ENCODE measurements around the gene SMG6.

The SMG6 gene

DNA sequence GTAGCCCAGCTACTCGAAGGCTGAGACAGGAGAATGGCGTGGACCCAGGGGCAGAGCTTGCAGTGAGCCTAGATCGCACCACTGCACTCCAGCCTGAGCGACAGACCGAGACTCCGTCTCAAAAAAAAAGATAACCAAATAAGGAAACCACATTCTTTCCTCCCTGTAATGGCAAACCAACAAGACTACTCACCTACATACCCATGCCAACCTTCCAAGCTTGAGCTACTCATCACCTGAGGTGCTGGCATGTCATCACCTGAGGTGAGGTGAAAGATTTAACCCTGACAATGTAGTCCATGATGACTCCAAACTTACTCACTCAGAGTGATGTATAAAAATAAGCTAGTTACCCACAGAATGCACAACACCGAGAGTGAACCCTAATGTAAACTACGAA lies 85.2 kb downstream of the SMG6 start:
- Histone ChIP-seq H3K9me3 (no peaks in the 10 kb centered on the region), H3K27me3 (no peaks in the 10 kb centered on the region), H3K36me3 (no peaks in the 10 kb centered on the region), H3K4me1 (peaks cover 0 to 37% (median 28%) of the 10 kb centered on the region in 4 donors), H3K4me3 (no peak overlapping the region), H3K27ac (no peak overlapping the region)
- DNase-seq, result no peak
- TF ChIP-seq, protein P1, sequence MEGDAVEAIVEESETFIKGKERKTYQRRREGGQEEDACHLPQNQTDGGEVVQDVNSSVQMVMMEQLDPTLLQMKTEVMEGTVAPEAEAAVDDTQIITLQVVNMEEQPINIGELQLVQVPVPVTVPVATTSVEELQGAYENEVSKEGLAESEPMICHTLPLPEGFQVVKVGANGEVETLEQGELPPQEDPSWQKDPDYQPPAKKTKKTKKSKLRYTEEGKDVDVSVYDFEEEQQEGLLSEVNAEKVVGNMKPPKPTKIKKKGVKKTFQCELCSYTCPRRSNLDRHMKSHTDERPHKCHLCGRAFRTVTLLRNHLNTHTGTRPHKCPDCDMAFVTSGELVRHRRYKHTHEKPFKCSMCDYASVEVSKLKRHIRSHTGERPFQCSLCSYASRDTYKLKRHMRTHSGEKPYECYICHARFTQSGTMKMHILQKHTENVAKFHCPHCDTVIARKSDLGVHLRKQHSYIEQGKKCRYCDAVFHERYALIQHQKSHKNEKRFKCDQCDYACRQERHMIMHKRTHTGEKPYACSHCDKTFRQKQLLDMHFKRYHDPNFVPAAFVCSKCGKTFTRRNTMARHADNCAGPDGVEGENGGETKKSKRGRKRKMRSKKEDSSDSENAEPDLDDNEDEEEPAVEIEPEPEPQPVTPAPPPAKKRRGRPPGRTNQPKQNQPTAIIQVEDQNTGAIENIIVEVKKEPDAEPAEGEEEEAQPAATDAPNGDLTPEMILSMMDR (IDR thresholded peaks at IDR 0.05), result no peak
- intact Hi-C loops (cut with DNase I; ENCODE audit: low total_unique reads), result no loop called here

DNA sequence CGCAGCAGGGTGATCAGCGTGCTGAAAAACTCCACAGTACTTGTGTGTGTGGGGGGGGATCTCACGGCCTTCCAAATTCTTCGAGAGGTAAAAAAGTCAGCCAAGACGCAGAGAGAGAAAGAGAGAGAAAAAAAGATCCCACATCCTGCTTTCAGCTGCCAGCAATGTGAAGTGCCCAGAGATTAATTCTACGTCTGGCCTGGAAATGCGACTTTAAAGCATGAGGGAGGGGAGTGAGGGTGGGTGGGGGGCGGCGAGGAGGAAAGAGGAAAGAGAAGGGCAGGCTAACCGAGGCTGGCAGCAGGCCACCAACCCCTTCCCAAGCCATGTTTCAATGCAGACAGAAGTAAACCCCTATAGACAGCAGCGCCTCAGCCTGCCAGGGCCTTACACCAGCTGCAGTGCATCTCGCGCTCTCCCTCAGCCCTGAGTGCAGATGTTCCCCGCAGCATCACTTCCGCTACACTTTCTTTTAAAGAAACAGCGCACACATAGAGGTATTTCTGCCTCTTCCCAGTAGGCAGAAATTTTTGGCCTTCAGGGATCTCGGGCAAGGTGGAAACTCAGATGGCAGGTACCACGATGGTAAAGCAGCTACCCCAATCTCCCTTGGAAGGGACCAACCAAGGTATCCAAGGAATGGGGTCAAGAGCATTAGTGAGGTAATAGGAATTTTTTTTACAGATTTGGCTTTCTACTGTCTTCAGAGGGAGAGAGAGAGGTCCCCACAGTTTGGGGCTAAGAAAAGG lies 87.8 kb downstream of the SMG6 start:
- H3K36me3 ChIP-seq, result no peaks in the 10 kb centered on the region
- intact Hi-C loops (cut with DNase I; ENCODE audit: low total_unique reads), result no loop called here
- peak in 1 of 2 donors; percentile 71 for DNase-seq
- TF ChIP-seq, protein P1 (IDR thresholded peaks at IDR 0.05), result no peak
- H3K27me3 ChIP-seq, result no peaks in the 10 kb centered on the region
- peak overlapping the region; percentile 23 to 41 for H3K4me3 ChIP-seq
- H3K9me3 ChIP-seq, result no peaks in the 10 kb centered on the region
- H3K4me1 ChIP-seq, result peaks cover 0 to 52% (median 41%) of the 10 kb centered on the region in 4 donors
- H3K27ac ChIP-seq, result peak overlapping the region; percentile 66 to 74

DNA sequence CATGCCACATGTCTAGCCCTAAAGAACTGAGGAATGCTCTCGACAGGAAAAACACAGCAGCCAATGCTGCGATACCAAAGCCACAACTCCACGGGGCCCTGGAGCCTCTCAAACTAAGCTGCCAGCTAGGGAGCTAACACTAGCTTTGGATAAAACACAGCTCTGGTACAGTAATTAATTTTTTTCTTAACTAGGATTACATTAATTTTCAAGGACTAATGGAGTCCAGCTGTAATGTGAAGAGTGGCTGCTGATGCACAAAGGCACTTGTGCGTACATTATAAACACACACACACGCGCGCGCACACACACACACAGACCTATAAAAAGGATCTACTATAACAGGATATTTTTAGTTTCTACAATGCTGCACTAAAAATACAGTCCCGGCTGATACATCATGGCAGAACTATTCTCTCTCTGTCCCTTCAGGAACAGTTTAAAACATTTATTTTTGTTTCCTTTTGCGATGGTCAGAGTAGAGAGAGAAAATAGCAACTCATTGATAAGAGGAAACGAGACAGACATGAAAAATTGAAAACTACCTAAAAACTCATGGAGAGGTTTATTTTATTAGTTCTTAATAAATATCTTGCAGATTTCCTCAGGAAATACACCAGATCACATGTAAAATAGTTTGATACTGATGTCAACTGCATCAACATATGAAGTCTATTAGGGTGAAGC lies 88.5 kb downstream of the SMG6 start:
- Histone ChIP-seq H3K4me1 (peaks cover 0 to 52% (median 41%) of the 10 kb centered on the region in 4 donors), H3K9me3 (no peaks in the 10 kb centered on the region), H3K36me3 (no peaks in the 10 kb centered on the region), H3K4me3 (peak overlapping the region; percentile 23 to 41), H3K27me3 (no peaks in the 10 kb centered on the region), H3K27ac (peak overlapping the region; percentile 66 to 74)
- no peak for DNase-seq
- intact Hi-C loops (cut with DNase I; ENCODE audit: low total_unique reads), result no loop called here
- TF ChIP-seq, protein P1 (IDR thresholded peaks at IDR 0.05), result no peak

DNA sequence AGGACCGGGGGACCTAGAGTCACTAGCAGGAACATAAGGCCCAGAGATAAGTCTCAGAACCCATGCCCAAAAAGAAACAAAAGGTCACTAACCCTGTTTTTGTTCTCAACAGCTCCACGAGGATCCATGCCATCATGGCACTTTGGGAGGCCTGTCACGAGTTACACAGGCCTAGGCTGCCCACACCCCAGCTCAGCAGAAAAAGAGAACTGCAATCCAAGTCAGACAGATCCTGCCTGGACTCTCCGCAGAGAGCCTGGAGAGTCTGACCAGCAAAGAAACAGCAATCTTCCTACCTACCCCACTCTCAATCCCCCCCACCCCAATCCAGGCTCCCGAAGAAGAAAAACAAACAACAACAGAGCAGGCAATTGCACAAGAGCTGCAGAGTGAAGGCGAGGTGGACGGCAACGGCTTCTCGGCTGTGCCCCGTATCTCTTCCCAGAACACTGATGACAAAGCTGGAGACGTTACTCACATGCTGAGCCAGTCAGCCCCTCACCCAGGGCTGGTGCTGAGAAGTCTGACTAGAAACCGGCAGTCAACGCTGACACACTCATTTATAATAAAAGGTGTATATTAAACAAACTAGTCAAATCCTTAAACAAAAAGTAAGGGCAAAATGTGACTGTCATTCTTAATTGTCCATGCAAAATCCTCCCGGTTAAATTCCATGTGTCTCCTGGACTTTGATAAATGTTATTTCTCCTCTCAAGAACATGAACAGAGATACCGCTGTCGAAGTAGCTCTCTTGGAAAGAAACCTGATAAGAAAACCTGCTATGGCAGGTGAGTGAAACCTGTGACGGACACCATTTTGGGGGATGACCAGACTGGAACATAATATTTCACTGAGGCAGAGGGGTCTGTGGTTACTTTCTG lies 89.3 kb downstream of the SMG6 start:
- H3K27ac ChIP-seq, result peak overlapping the region; percentile 66 to 74
- peaks cover 0 to 52% (median 41%) of the 10 kb centered on the region in 4 donors for H3K4me1 ChIP-seq
- H3K4me3 ChIP-seq, result peak overlapping the region in 1 of 2 donors; percentile 41
- no peaks in the 10 kb centered on the region for H3K36me3 ChIP-seq
- TF ChIP-seq, protein P1 (IDR thresholded peaks at IDR 0.05), result no peak
- H3K9me3 ChIP-seq, result no peaks in the 10 kb centered on the region
- DNase-seq, result peak; percentile 69 to 80
- intact Hi-C loops (cut with DNase I; ENCODE audit: low total_unique reads), result no loop called here
- H3K27me3 ChIP-seq, result no peaks in the 10 kb centered on the region

DNA sequence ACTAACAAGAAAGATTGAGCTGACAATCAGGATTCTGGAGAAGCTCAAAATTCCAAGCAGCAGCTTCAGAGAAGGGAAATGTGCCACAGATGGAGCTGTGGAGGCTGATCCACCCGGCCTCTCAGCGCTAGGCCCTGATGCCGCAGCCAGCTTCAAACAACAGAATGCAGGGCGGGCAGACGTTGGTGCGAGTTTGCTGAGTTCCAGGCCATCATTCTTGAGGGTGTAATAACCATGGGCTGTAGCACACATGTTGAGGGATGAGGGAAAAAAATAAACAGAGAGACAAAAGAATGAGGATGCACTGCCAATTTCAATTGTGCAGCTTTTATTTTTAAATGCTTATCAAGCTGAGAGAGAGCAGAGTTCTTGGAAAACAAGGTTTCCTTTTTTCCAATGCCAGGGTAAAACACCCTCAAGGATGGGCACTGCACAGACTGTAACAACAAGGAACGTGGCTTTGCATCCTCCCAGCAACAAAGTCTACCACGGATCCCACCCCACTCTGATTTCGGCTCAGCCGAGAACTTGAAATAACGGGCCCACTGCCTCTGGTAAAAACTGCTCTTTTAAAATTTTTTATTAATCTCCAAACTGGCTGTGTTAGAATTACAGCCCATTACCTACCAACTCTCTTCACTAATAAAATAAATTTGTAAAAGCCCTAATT lies 90.2 kb downstream of the SMG6 start:
- TF ChIP-seq, protein P1 (IDR thresholded peaks at IDR 0.05), result no peak
- intact Hi-C loops (cut with DNase I; ENCODE audit: low total_unique reads), result no loop called here
- Histone ChIP-seq H3K4me1 (peaks cover 0 to 52% (median 41%) of the 10 kb centered on the region in 4 donors), H3K4me3 (no peak overlapping the region), H3K27me3 (no peaks in the 10 kb centered on the region), H3K36me3 (peaks cover 0 to 3% (median 0%) of the 10 kb centered on the region in 3 donors), H3K27ac (peak overlapping the region; percentile 66 to 74), H3K9me3 (no peaks in the 10 kb centered on the region)
- DNase-seq, result no peak
